ENCODE results near the gene FOXE3. TPM values are rescaled to one million over a fixed set of nuclear protein-coding genes. Genes with fewer than 3 reads are reported as not detected.
"Not testable (repeated sequence)": the region's sequence is repeated elsewhere in the genome, so short reads cannot be mapped to it uniquely, and the experiment has no call there.

The FOXE3 gene
- total RNA-seq, 1 donor: not detected

DNA sequence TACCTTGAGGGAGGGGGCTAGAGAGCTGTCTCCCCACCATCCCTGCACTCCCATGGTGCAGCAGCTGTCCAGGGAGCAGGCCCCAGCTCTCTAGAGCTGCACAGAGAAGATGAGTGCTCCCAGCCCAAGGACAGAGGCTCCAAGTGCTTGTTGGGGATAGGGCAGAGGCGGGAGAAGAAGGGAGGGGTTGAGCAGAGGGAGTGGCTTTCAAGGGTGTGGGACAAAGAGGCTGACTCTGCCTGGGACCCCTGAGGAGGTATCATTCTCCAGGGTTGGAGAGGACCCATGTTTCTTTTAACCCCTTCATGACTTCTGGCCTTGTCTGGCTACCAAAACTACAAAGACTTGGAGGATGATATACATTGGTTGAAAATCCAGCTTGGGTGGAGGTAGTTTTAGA lies 36.3 kb downstream of the FOXE3 start:
- TF ChIP-seq, protein P1, sequence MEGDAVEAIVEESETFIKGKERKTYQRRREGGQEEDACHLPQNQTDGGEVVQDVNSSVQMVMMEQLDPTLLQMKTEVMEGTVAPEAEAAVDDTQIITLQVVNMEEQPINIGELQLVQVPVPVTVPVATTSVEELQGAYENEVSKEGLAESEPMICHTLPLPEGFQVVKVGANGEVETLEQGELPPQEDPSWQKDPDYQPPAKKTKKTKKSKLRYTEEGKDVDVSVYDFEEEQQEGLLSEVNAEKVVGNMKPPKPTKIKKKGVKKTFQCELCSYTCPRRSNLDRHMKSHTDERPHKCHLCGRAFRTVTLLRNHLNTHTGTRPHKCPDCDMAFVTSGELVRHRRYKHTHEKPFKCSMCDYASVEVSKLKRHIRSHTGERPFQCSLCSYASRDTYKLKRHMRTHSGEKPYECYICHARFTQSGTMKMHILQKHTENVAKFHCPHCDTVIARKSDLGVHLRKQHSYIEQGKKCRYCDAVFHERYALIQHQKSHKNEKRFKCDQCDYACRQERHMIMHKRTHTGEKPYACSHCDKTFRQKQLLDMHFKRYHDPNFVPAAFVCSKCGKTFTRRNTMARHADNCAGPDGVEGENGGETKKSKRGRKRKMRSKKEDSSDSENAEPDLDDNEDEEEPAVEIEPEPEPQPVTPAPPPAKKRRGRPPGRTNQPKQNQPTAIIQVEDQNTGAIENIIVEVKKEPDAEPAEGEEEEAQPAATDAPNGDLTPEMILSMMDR (IDR thresholded peaks at IDR 0.05; ENCODE audit: insufficient read depth, low read length): no peak

DNA sequence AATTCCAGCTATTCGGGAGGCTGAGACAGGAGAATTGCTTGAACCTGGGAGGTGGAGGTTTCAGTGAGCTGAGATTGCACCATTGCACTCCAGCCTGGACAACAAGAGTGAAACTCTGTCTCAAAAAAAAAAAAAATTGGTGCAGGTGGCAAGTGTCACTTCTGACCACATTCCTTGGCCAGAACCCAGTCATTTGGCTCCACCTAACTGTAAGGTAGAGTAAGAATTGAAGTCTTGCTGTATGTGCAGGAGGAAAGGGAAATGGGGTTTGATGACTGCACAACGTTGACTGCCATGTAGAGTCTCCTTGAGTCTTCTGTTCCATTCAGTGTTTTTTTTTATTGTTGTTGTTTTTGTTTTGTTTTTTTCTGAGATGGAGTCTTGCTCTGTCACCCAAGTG lies 37.8 kb downstream of the FOXE3 start:
- DNase-seq (ENCODE audit: low read depth): not testable (repeated sequence)

More for the DNA sequence above, 36.3 kb downstream of the FOXE3 start:
- no peak for DNase-seq (ENCODE audit: low read depth)
- no peak overlapping the region for H3K4me3 ChIP-seq (ENCODE audit: low read depth, low read length)

DNA sequence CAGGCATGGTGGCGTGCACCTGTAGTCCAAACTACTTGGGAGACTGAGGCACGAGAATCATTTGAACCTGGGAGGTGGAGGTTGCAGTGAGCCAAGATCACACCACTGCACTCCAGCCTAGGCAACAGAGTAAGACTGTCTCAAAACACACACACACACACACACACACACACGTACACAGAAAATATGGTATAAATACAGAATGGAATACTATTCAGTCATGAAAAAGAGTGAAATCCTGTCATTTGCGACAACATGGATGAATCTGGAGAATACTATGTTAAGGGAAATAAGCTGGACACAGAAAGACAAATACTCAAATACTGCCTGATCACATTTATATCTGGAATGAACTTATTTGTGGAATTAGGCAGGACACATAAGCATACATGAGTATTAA lies 40.2 kb downstream of the FOXE3 start:
- TF ChIP-seq, protein P1 (IDR thresholded peaks at IDR 0.05; ENCODE audit: insufficient read depth, low read length): no peak
- H3K4me3 ChIP-seq (ENCODE audit: low read depth, low read length): no peak overlapping the region
- DNase-seq (ENCODE audit: low read depth): no peak

More for the DNA sequence above, 37.8 kb downstream of the FOXE3 start:
- H3K4me3 ChIP-seq (ENCODE audit: low read depth, low read length): not testable (repeated sequence)

DNA sequence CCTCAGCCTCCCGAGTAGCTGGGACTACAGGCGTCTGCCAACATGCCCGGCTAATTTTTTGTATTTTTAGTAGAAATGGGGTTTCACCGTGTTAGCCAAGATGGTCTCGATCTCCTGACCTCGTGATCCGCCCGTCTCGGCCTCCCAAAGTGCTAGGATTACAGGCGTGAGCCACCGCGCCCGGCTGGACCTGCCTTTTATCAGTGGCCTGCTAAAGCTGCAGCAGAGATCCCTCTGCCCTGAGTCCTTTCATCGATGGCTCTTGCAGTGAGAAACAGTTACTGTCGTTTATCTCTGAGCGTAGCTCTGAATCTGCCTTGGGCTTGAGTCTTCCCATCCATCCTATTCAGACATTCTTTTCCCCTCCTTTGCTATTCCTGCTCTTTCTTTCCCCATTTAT lies 41.5 kb downstream of the FOXE3 start:
- H3K4me3 ChIP-seq (ENCODE audit: low read depth, low read length); DNase-seq (ENCODE audit: low read depth): not testable (repeated sequence)

DNA sequence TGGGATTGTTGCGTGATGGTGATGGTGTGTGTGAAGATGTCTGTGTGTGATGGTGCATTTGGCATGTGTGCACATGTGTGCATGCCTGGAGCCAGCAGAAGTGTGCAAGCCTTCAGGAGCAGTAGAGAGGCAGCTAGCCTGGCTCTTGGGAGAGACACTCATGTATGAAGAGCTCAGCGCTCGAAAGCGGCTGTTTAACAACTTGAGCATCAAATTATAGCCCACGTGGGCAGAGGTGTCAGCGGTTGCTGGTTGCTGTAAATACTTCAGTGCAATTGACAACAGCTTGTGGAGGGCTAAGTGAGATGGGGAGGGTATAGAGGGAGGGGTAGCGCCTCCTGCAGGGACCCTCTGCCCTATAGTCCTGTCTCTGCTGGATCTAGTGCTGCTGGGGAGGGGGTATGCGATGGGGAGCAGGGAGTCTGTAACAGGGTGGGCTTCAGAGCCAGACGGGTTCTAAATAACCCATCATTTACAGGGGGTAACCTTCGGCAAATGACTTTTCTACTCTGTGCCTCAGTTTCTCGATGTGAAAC lies 43.2 kb downstream of the FOXE3 start:
- H3K4me3 ChIP-seq (ENCODE audit: low read depth, low read length): no peak overlapping the region
- TF ChIP-seq, protein P1 (IDR thresholded peaks at IDR 0.05; ENCODE audit: insufficient read depth, low read length): no peak
- DNase-seq (ENCODE audit: low read depth): no peak

DNA sequence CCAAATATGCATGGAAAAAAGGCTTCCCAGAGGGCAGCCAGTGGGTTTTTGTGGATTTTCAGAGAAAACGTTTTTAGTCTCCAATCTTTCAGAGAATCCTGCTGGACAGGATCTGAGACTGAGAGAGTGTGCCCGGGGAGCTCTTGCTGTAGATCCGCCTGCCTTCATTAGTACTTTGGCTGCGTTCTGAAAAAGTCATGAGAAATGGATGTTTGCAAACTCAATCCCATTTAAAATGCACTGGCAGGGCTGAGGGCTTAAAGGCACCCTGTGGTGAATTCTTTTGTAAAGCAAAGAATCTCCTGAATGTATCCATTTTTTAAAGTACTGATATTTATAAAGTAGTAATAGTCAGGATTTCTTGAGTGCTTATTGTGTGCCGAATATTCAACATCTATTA lies 44.0 kb downstream of the FOXE3 start:
- TF ChIP-seq, protein P1 (IDR thresholded peaks at IDR 0.05; ENCODE audit: insufficient read depth, low read length): no peak
- DNase-seq (ENCODE audit: low read depth): no peak
- H3K4me3 ChIP-seq (ENCODE audit: low read depth, low read length): no peak overlapping the region

DNA sequence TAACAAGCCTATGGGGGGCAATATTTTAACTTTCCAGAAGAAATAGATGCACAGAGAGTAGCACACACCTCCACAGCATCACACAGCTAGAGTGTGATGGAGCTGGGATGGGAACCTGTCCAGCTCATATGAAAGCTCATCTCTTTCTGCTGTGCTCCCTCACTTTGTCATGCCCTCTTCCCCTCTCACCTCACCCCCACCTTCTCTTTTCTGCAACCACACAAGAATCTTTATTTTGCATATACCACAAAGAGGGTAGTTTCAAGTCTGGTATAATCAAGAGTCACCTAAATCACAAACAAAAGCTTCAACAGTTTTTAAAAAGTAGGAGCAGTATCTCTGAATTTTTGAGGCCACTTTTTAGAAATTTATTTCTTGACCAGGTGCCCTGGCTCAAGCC lies 44.4 kb downstream of the FOXE3 start:
- H3K4me3 ChIP-seq (ENCODE audit: low read depth, low read length): no peak overlapping the region
- DNase-seq (ENCODE audit: low read depth): no peak
- TF ChIP-seq, protein P1 (IDR thresholded peaks at IDR 0.05; ENCODE audit: insufficient read depth, low read length): no peak

DNA sequence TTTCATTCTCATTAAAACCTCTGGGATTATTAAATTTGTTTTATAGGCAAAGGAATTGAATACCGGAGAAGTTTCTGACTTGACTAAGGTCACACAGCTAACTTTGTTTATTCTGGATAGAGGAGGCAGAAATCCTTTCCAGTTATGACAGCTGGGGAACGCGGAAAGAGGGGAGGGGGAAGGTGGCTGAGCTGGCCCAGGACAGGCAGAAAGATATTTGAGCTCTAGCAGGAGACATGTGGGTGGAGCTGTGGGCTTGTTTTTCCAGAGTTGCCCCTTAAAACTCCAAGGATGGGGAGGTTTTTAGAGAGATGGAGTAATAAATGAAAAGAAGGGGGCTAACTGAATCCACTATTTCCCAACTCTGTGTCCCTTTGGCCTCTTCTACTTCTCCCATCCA lies 49.5 kb downstream of the FOXE3 start:
- peak; percentile 31 for DNase-seq (ENCODE audit: low read depth)
- H3K4me3 ChIP-seq (ENCODE audit: low read depth, low read length): no peak overlapping the region
- TF ChIP-seq, protein P1 (IDR thresholded peaks at IDR 0.05; ENCODE audit: insufficient read depth, low read length): no peak
